OCI-LY7 (cell line): Measurements from ENCODE around the gene SUSD5. TPM values are rescaled to one million over a fixed set of nuclear protein-coding genes. Genes with fewer than 3 reads are reported as not detected.

ENCODE experiments used
- BruUV-seq: library from RNA; stranded (reverse); fragments of 400-500 nt; replicated peaks from 2 replicates; lab custom pipeline; 2021; lab: Mats Ljungman, UMichigan
- CTCF ChIA-PET: fragments of 300-600 bp; sonication (Branson Sonifier 250); formaldehyde crosslinking; loops from one replicate; lab custom pipeline; 2022; ENCODE audit warnings: antibody characterized with exemption; ENCODE audit not compliant: unreplicated experiment; lab: Charles Lee
- POLR2A ChIA-PET: fragments of 300-600 bp; sonication (Branson Sonifier 250); formaldehyde crosslinking; loops from one replicate; lab custom pipeline; 2022; ENCODE audit warnings: antibody characterized with exemption; lab: Charles Lee
- DNase-seq: peaks from one replicate; pipeline ENCODE4 v3.0.0-alpha.2; 2015; ENCODE audit warnings: low spot score
- H2AFZ ChIP-seq: fragments of 200-600 bp; sonication (generic), shearing (Covaris generic); 2 replicates; pipeline ENCODE4 v1.6.1; 2014; ENCODE audit warnings: mild to moderate bottlenecking, antibody characterized with exemption, low read length, moderate library complexity
- H3K27ac ChIP-seq: fragments of 200-600 bp; sonication (generic); 2 replicates; pipeline ENCODE4 v1.5.1; 2014; ENCODE audit warnings: mixed run types, low read depth, mild to moderate bottlenecking, moderate library complexity, low read length, inconsistent platforms; ENCODE audit not compliant: poor library complexity, severe bottlenecking
- H3K36me3 ChIP-seq: fragments of 200-600 bp; sonication (generic); 2 replicates; pipeline ENCODE4 v1.6.1; 2014; ENCODE audit warnings: mild to moderate bottlenecking, antibody characterized with exemption, low read length, moderate library complexity, mixed read lengths; ENCODE audit not compliant: insufficient read depth
- H3K4me1 ChIP-seq: fragments of 200-600 bp; sonication (generic); 2 replicates; pipeline ENCODE4 v1.5.1; 2014; ENCODE audit warnings: mild to moderate bottlenecking, low read length; ENCODE audit not compliant: insufficient read depth, poor library complexity, severe bottlenecking
- H3K4me2 ChIP-seq: fragments of 200-600 bp; sonication (generic); 2 replicates; pipeline ENCODE4 v1.6.1; 2014; ENCODE audit warnings: mild to moderate bottlenecking, low read length
- H3K4me3 ChIP-seq: fragments of 200-600 bp; sonication (generic); 2 replicates; pipeline ENCODE4 v1.5.1; 2014; ENCODE audit warnings: mild to moderate bottlenecking, low read depth, low read length; ENCODE audit not compliant: poor library complexity, severe bottlenecking
- H3K79me2 ChIP-seq: fragments of 200-600 bp; sonication (generic); 2 replicates; pipeline ENCODE4 v1.6.1; 2016; ENCODE audit warnings: low read depth, mild to moderate bottlenecking, low read length, moderate library complexity, mixed read lengths; ENCODE audit not compliant: insufficient read depth
- H3K9me2 ChIP-seq: fragments of 200-600 bp; sonication (generic); 2 replicates; pipeline ENCODE4 v1.6.1; 2016; ENCODE audit warnings: mild to moderate bottlenecking, low read length, mixed read lengths; ENCODE audit not compliant: insufficient read depth
- H3K9me3 ChIP-seq: fragments of 200-600 bp; sonication (generic); 2 replicates; pipeline ENCODE4 v1.6.1; 2014; ENCODE audit warnings: mild to moderate bottlenecking, mixed run types, low read length, mixed read lengths
- H4K20me1 ChIP-seq: fragments of 200-600 bp; sonication (generic); 2 replicates; pipeline ENCODE4 v1.6.1; 2014; ENCODE audit warnings: mild to moderate bottlenecking, antibody characterized with exemption, low read length, moderate library complexity, mixed read lengths; ENCODE audit not compliant: insufficient read depth
- EZH2phosphoT487 ChIP-seq: fragments of 200-600 bp; sonication (generic); IDR thresholded peaks from 2 replicates; pipeline ENCODE4 v1.6.1; 2018; ENCODE audit warnings: low read depth, borderline replicate concordance, mild to moderate bottlenecking, mixed run types, antibody characterized with exemption, low read length, moderate library complexity, mixed read lengths
- intact Hi-C: fragments of 100-400 bp; cut with micrococcal nuclease; formaldehyde crosslinking; loops from one replicate; pipeline ENCODE4 v1.10.0; 2022; ENCODE audit not compliant: unreplicated experiment
- total RNA-seq, 2 experiments: library from RNA; depleted of rRNA in 1 of 2; stranded (reverse); fragments of >200 nt in 1 of 2; shearing (Covaris generic) in 1 of 2; gene quantifications; 2 replicates each; pipeline ENCODE4 v1.2.3, GENCODE V29; 2014 to 2022
- TF ChIP-seq, protein P1 (sequence below): fragments of 200-600 bp; sonication (generic); conservative IDR thresholded peaks from 2 replicates; pipeline ENCODE4 v1.5.1; 2014; ENCODE audit warnings: mild to moderate bottlenecking, antibody characterized with exemption, low read length, moderate library complexity, mixed read lengths

The SUSD5 gene
- total RNA-seq, 2 experiments from 2014 or later, result not detected

DNA sequence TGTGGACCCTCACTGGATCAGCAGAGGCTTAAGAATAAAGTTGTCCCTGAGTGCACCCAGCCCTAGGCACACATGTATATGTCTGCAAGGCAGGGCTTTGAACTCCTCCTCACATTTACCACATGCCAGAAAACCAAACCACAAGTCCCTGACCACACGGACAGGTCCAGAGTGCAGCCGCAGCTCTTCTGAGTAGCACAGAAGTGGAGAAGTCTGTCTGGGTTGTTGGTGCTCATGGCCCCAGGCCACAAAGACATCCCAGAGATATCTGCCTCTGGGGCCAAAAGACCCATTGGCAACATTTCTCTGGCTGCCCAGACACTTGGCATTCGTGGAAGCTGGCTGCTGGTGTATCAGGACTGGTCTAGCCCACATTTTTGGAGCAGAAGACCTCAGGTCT is 17.4 kb downstream of the SUSD5 start:
- no peak overlapping the region for H3K27ac ChIP-seq
- no peaks in the 10 kb centered on the region for H3K4me1 ChIP-seq
- ChIA-PET POLR2A (no interaction called here), CTCF (no interaction called here)
- H3K36me3 ChIP-seq, result no peaks in the 10 kb centered on the region
- H3K4me3 ChIP-seq, result no peak overlapping the region
- no peak overlapping the region for H2AFZ ChIP-seq
- no peak for TF ChIP-seq EZH2phosphoT487
- TF ChIP-seq, protein P1, sequence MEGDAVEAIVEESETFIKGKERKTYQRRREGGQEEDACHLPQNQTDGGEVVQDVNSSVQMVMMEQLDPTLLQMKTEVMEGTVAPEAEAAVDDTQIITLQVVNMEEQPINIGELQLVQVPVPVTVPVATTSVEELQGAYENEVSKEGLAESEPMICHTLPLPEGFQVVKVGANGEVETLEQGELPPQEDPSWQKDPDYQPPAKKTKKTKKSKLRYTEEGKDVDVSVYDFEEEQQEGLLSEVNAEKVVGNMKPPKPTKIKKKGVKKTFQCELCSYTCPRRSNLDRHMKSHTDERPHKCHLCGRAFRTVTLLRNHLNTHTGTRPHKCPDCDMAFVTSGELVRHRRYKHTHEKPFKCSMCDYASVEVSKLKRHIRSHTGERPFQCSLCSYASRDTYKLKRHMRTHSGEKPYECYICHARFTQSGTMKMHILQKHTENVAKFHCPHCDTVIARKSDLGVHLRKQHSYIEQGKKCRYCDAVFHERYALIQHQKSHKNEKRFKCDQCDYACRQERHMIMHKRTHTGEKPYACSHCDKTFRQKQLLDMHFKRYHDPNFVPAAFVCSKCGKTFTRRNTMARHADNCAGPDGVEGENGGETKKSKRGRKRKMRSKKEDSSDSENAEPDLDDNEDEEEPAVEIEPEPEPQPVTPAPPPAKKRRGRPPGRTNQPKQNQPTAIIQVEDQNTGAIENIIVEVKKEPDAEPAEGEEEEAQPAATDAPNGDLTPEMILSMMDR, result no peak
- no TSS peak for BruUV-seq
- H4K20me1 ChIP-seq, result no peaks in the 10 kb centered on the region
- no peak overlapping the region for H3K4me2 ChIP-seq
- H3K9me3 ChIP-seq, result no peaks in the 10 kb centered on the region
- DNase-seq, result no peak
- no peaks in the 10 kb centered on the region for H3K9me2 ChIP-seq
- no peaks in the 10 kb centered on the region for H3K79me2 ChIP-seq
- intact Hi-C loops, result no loop called here

GRCh38 chr3:33196538-33196937 is 22.1 kb downstream of the SUSD5 start:
- intact Hi-C loops, result no loop called here
- Histone ChIP-seq H3K27ac (no peak overlapping the region), H2AFZ (no peak overlapping the region), H3K79me2 (no peaks in the 10 kb centered on the region), H4K20me1 (no peaks in the 10 kb centered on the region), H3K4me3 (no peak overlapping the region), H3K9me2 (no peaks in the 10 kb centered on the region), H3K4me2 (no peak overlapping the region), H3K4me1 (no peaks in the 10 kb centered on the region), H3K9me3 (no peaks in the 10 kb centered on the region), H3K36me3 (no peaks in the 10 kb centered on the region)
- TF ChIP-seq EZH2phosphoT487, result no peak
- TF ChIP-seq, protein P1, result no peak
- BruUV-seq, result no TSS peak
- no peak for DNase-seq
- CTCF ChIA-PET, result interaction anchor here (0.6 kb wide), 1 partner anchor 65 kb away, joined by 3 read pairs; no protein-coding TSS in a partner anchor
- POLR2A ChIA-PET, result no interaction called here

- intact Hi-C loops, result no loop called here
- CTCF ChIA-PET, result no interaction called here
- no TSS peak for BruUV-seq
- Histone ChIP-seq H3K27ac (no peak overlapping the region), H2AFZ (no peak overlapping the region), H3K9me3 (no peaks in the 10 kb centered on the region), H3K4me1 (no peaks in the 10 kb centered on the region), H3K36me3 (no peaks in the 10 kb centered on the region), H4K20me1 (no peaks in the 10 kb centered on the region), H3K9me2 (no peaks in the 10 kb centered on the region), H3K79me2 (no peaks in the 10 kb centered on the region), H3K4me3 (no peak overlapping the region), H3K4me2 (no peak overlapping the region)
- TF ChIP-seq, protein P1, result no peak
- no peak for TF ChIP-seq EZH2phosphoT487
- POLR2A ChIA-PET, result interaction anchor here (1.0 kb wide), 1 partner anchor 9 kb away, joined by 3 read pairs; no protein-coding TSS in a partner anchor
- DNase-seq, result no peak
Measured at GRCh38 chr3:33194303-33194702, 24.3 kb downstream of the SUSD5 start.
